NCI-H774 (cell line): Measurements from ENCODE around the gene GTF2F1.
"Not testable (repeated sequence)": the region's sequence is repeated elsewhere in the genome, so short reads cannot be mapped to it uniquely, and the experiment has no call there.

Experiments
- DNase-seq: peaks from one replicate; lab custom pipeline; 2025; lab: John Stamatoyannopoulos, UW

Gene GTF2F1

GRCh38 chr19:6384381-6384780 lies 8.6 kb downstream of the GTF2F1 start:
- no peak for DNase-seq

- DNase-seq: no peak
Observed at GRCh38 chr19:6383188-6383587, 9.8 kb downstream of the GTF2F1 start.

- DNase-seq: no peak
Observed at GRCh38 chr19:6381030-6381750, 11.8 kb downstream of the GTF2F1 start.

GRCh38 chr19:6379744-6380143 lies 13.2 kb downstream of the GTF2F1 start:
- no peak for DNase-seq

- no peak for DNase-seq
Observed at GRCh38 chr19:6378486-6378885, 14.5 kb downstream of the GTF2F1 start.

GRCh38 chr19:6378041-6378440 lies 14.9 kb downstream of the GTF2F1 start:
- no peak for DNase-seq

GRCh38 chr19:6376512-6377190 lies 16.3 kb downstream of the GTF2F1 start:
- DNase-seq: no peak

- DNase-seq: no peak
Observed at GRCh38 chr19:6375411-6376010, 17.5 kb downstream of the GTF2F1 start, which contains the start of gene PSPN. TSS of gene PSPN (minus strand) at chr19:6375933. CDS start at chr19:6375849, 84 bp downstream.

- DNase-seq: no peak
Observed at GRCh38 chr19:6374711-6375410, 18.1 kb downstream of the GTF2F1 start.

GRCh38 chr19:6374161-6374709 lies 18.7 kb downstream of the GTF2F1 start:
- no peak for DNase-seq

- DNase-seq: no peak
Observed at GRCh38 chr19:6373813-6374108, 19.2 kb downstream of the GTF2F1 start.

- DNase-seq: peak; percentile 96
Observed at GRCh38 chr19:6373096-6373812, 19.7 kb downstream of the GTF2F1 start.

GRCh38 chr19:6372594-6373095 lies 20.3 kb downstream of the GTF2F1 start, which contains the start of gene ALKBH7:
TSS of gene ALKBH7 (plus strand) at chr19:6372794. CDS start at chr19:6372821, 27 bp downstream.
- peak; percentile 99 for DNase-seq

- DNase-seq: no peak
Observed at GRCh38 chr19:6364353-6364752, 28.6 kb downstream of the GTF2F1 start.

- no peak for DNase-seq
Observed at GRCh38 chr19:6362351-6362801, 30.6 kb downstream of the GTF2F1 start.

- DNase-seq: no peak
Observed at GRCh38 chr19:6362027-6362350, 31.0 kb downstream of the GTF2F1 start.

- not testable (repeated sequence) for DNase-seq
Observed at GRCh38 chr19:6360857-6361216, 32.1 kb downstream of the GTF2F1 start.

- DNase-seq: not testable (repeated sequence)
Observed at GRCh38 chr19:6360445-6360844, 32.5 kb downstream of the GTF2F1 start.

GRCh38 chr19:6359568-6360341 lies 33.2 kb downstream of the GTF2F1 start:
- DNase-seq: no peak

- DNase-seq: no peak
Observed at GRCh38 chr19:6358003-6358402, 35.0 kb downstream of the GTF2F1 start.

- DNase-seq: no peak
Observed at GRCh38 chr19:6357174-6357573, 35.8 kb downstream of the GTF2F1 start.
